G401 (cell line): ENCODE measurements around the gene IFI44L. TPM values are rescaled to one million over a fixed set of nuclear protein-coding genes. Genes with fewer than 3 reads are reported as not detected.

ENCODE experiments used
- DNase-seq: peaks from one replicate; pipeline ENCODE4 v3.0.0-alpha.2; 2015; ENCODE audit warnings: low spot score
- in situ Hi-C: cut with HindIII; loops from 2 replicates; pipeline ENCODE4 v1.10.0; 2016; ENCODE audit warnings: low sequenced_read_pairs, mixed read lengths
- total RNA-seq: library from RNA; depleted of rRNA; stranded (reverse); fragments of >200 nt; shearing (Covaris generic); gene quantifications from 2 replicates; pipeline ENCODE4 v1.2.3, GENCODE V29; 2014; rRNA removed

The IFI44L gene
- total RNA-seq, 1 experiment from 2014 or later = not detected

GRCh38 chr1:78678324-78678723 is 58.1 kb downstream of the IFI44L start:
- no peak for DNase-seq
- in situ Hi-C loops = no loop called here

DNA sequence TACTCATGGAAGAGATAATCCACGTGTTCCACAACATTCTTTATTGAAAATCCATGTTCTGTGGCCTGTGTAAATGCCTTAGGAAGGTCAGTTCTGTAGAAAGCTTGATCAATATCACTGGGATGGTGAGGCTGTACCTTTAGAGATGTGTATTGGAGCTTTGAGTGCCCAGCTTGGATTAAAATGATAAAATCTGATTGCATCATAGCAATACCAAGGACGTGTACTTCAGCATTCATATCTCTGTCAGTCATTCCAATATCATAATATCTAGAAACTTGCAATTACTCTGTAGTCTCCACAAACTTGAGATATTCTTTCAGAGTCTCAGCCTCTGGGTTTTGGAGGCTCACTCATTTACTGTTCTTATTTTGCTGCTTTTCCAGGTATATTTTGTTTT is 61.0 kb downstream of the IFI44L start:
- DNase-seq = no peak
- in situ Hi-C loops = no loop called here

DNA sequence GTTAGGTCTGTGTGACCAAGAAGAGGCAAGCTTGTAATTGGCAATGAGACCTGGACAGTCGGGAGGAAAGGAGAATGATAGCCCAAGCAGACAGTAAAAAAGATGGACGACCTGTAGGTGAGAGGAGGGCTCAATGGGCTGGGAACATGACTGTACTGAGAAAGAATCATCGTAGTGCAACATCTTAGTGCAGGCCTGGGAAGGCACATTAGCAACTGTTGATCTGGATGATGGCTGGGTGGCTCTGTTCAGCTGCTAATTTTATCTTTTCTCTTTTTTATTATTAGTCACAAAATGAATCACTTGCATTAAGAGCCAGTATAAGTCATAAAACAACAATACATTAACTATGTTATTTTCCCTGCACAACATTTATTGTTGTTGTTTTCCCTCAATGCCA is 62.2 kb downstream of the IFI44L start:
- no peak for DNase-seq
- in situ Hi-C loops = no loop called here

DNA sequence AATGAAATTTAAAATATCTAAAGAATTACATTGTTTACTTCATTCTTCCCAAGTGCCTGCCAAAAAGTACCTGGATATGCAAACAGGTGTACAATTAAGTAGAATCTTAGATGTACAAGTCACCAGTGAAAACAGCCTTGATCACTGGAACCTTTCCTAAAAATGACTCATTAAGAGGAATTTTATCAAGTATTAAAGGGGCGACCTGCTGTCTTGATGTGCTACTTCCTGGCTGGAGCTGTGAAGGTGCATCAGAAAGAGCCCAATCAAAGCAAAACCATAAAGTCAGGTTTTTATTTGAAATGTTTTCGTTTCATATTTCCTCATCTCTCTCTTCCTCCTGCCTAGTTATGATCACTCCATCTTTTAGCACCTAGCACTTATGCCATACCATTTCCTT is 62.8 kb downstream of the IFI44L start:
- in situ Hi-C loops = no loop called here
- DNase-seq = no peak

- in situ Hi-C loops = no loop called here
- DNase-seq = no peak
Measured at GRCh38 chr1:78687315-78687714, 67.1 kb downstream of the IFI44L start.

DNA sequence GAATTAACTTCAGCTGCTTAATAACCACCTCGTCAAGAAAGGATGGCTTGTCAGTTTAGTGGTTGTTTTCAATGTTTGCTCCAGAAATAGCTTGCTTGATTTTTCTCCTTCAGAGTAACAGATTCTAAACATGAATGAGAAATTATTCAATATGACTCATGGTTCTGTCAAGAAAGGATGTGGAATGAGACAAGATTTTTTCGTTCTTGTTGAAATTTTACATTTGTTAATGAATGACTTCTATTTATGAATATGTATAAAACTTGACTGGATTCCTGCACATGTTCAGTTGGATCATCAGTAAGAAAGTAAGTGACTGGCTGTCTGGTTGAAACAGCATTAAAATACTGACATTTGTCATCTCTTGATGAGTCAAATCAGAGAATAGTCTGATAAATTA is 67.7 kb downstream of the IFI44L start:
- in situ Hi-C loops = no loop called here
- no peak for DNase-seq

- peak; percentile 8 for DNase-seq
- in situ Hi-C loops = no loop called here
Measured at GRCh38 chr1:78688697-78689096, 68.4 kb downstream of the IFI44L start.

- in situ Hi-C loops = no loop called here
- no peak for DNase-seq
Measured at GRCh38 chr1:78690516-78690915, 70.3 kb downstream of the IFI44L start.

- in situ Hi-C loops = no loop called here
- DNase-seq = no peak
Measured at GRCh38 chr1:78691995-78692747, 71.9 kb downstream of the IFI44L start.

Other genes with a start within 250 kb of the IFI44L start
- not detected in 2 replicates for gene PTGFR, start 129.5 kb upstream of the IFI44L start, total RNA-seq
- not detected in 2 replicates for gene IFI44, start 29.4 kb downstream of the IFI44L start, total RNA-seq